ENCODE results near the gene VCX2. TPM values are rescaled to one million over a fixed set of nuclear protein-coding genes. Genes with fewer than 3 reads are reported as not detected.

VCX2 gene
- polyA plus RNA-seq, 1 of the 3 experiments (the other 2 are of a cell fraction): not detected

DNA sequence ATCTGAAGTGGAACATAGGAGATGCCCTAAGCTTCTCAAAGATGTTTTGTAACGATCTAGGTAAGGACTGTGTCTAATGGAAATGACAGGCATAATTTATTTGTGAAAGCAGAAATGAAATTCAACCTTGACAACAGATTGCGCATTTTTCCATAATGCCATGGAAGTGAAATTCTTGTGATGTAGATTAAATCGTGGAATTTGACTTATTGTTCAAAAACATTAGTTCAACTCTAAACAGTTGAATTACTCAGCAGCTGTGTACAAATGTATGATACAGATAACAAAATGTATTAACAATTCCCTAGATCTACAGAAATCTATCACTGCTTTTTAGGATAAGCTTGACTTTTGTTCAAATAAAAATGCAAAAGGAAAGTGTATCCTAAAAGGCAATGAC is 44.4 kb downstream of the VCX2 start:
- ChIA-PET CTCF (no interaction called here), POLR2A (no interaction called here)
- H3K9me3 ChIP-seq: no peaks in the 10 kb centered on the region
- no peaks in the 10 kb centered on the region for H4K20me1 ChIP-seq (ENCODE audit: insufficient read depth)
- TF ChIP-seq, protein P1, sequence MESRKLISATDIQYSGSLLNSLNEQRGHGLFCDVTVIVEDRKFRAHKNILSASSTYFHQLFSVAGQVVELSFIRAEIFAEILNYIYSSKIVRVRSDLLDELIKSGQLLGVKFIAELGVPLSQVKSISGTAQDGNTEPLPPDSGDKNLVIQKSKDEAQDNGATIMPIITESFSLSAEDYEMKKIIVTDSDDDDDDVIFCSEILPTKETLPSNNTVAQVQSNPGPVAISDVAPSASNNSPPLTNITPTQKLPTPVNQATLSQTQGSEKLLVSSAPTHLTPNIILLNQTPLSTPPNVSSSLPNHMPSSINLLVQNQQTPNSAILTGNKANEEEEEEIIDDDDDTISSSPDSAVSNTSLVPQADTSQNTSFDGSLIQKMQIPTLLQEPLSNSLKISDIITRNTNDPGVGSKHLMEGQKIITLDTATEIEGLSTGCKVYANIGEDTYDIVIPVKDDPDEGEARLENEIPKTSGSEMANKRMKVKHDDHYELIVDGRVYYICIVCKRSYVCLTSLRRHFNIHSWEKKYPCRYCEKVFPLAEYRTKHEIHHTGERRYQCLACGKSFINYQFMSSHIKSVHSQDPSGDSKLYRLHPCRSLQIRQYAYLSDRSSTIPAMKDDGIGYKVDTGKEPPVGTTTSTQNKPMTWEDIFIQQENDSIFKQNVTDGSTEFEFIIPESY (IDR thresholded peaks at IDR 0.05; ENCODE audit: borderline replicate concordance, low read depth): no peak
- no peak for TF ChIP-seq TEAD4 (IDR thresholded peaks at IDR 0.05; ENCODE audit: borderline replicate concordance, insufficient read depth)
- H3K27ac ChIP-seq (ENCODE audit: low read depth in 2 of 2, low read length in 1 of 2): no peak overlapping the region
- H3K36me3 ChIP-seq (replicated peaks in 1 of 2; ENCODE audit: control insufficient read depth in 1 of 2, insufficient read depth in 2 of 2, low read length in 1 of 2): no peaks in the 10 kb centered on the region
- H3K4me1 ChIP-seq (ENCODE audit: control insufficient read depth in 1 of 2, insufficient read depth in 2 of 2, low read depth in 1 of 2, low read length in 1 of 2): no peaks in the 10 kb centered on the region
- no peaks in the 10 kb centered on the region for H3F3A ChIP-seq (replicated peaks; ENCODE audit: insufficient read depth)
- H2AFZ ChIP-seq (ENCODE audit: low read depth): no peak overlapping the region
- no peak overlapping the region for H3K9ac ChIP-seq
- no peaks in the 10 kb centered on the region for H3K27me3 ChIP-seq (ENCODE audit: insufficient read depth)
- H3K4me2 ChIP-seq: no peak overlapping the region
- WGBS (ENCODE audit: low lambda C conversion rate): 16% methylated on average over 3 of the region's 3 CpGs
- DNase-seq: no peak
- H3K9me2 ChIP-seq: no peaks in the 10 kb centered on the region
- H3K4me3 ChIP-seq (ENCODE audit: low read depth in 2 of 2, low read length in 1 of 2): no peak overlapping the region
- no peaks in the 10 kb centered on the region for H3K79me2 ChIP-seq (ENCODE audit: insufficient read depth)

DNA sequence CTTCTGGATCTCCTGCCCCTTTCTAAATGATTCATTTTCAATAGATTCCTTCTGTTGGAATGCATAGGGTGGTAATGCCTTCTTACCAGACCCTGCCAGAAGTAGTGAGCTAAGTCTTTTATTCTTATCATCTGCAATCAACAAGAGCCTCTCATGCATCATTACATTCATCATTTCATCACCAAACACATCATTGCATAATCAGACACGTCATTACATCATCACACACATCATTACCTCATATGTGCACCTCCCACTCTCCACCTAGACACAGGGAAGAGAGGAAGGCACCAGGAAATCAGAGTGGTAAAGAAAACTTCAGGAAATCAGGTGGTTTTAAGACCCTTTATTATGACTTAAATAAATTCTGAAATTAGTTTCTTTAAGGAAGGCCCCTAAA is 45.0 kb downstream of the VCX2 start:
- Histone ChIP-seq H3K4me2 (no peak overlapping the region), H2AFZ (ENCODE audit: low read depth) (no peak overlapping the region), H4K20me1 (ENCODE audit: insufficient read depth) (no peaks in the 10 kb centered on the region), H3K36me3 (replicated peaks in 1 of 2; ENCODE audit: control insufficient read depth in 1 of 2, insufficient read depth in 2 of 2, low read length in 1 of 2) (no peaks in the 10 kb centered on the region), H3K79me2 (ENCODE audit: insufficient read depth) (no peaks in the 10 kb centered on the region), H3K9ac (no peak overlapping the region), H3K4me1 (ENCODE audit: control insufficient read depth in 1 of 2, insufficient read depth in 2 of 2, low read depth in 1 of 2, low read length in 1 of 2) (no peaks in the 10 kb centered on the region), H3K27me3 (ENCODE audit: insufficient read depth) (no peaks in the 10 kb centered on the region), H3K9me2 (no peaks in the 10 kb centered on the region), H3K9me3 (no peaks in the 10 kb centered on the region), H3F3A (replicated peaks; ENCODE audit: insufficient read depth) (no peaks in the 10 kb centered on the region), H3K4me3 (ENCODE audit: low read depth in 2 of 2, low read length in 1 of 2) (no peak overlapping the region), H3K27ac (ENCODE audit: low read depth in 2 of 2, low read length in 1 of 2) (no peak overlapping the region)
- TF ChIP-seq TAF1 (IDR thresholded peaks at IDR 0.05; ENCODE audit: borderline replicate concordance, low read depth, low read length) (no peak), TEAD4 (IDR thresholded peaks at IDR 0.05; ENCODE audit: borderline replicate concordance, insufficient read depth) (no peak), RXRA (IDR thresholded peaks at IDR 0.05; ENCODE audit: borderline replicate concordance, low read depth) (no peak), YY1 (IDR thresholded peaks at IDR 0.05; ENCODE audit: low read depth) (no peak), RFX5 (IDR thresholded peaks at IDR 0.05; ENCODE audit: low read length) (no peak), FOSL2 (IDR thresholded peaks at IDR 0.05; ENCODE audit: borderline replicate concordance, low read depth) (no peak), RCOR1 (IDR thresholded peaks at IDR 0.05; ENCODE audit: low read length) (no peak), POLR2AphosphoS5 (IDR thresholded peaks at IDR 0.05; ENCODE audit: low read depth, low read length) (no peak), GATA2 (CRISPR knock-in tag; IDR thresholded peaks at IDR 0.05) (no peak), MXI1 (IDR thresholded peaks at IDR 0.05; ENCODE audit: low read depth, low read length) (no peak)
- TF ChIP-seq, protein P2, sequence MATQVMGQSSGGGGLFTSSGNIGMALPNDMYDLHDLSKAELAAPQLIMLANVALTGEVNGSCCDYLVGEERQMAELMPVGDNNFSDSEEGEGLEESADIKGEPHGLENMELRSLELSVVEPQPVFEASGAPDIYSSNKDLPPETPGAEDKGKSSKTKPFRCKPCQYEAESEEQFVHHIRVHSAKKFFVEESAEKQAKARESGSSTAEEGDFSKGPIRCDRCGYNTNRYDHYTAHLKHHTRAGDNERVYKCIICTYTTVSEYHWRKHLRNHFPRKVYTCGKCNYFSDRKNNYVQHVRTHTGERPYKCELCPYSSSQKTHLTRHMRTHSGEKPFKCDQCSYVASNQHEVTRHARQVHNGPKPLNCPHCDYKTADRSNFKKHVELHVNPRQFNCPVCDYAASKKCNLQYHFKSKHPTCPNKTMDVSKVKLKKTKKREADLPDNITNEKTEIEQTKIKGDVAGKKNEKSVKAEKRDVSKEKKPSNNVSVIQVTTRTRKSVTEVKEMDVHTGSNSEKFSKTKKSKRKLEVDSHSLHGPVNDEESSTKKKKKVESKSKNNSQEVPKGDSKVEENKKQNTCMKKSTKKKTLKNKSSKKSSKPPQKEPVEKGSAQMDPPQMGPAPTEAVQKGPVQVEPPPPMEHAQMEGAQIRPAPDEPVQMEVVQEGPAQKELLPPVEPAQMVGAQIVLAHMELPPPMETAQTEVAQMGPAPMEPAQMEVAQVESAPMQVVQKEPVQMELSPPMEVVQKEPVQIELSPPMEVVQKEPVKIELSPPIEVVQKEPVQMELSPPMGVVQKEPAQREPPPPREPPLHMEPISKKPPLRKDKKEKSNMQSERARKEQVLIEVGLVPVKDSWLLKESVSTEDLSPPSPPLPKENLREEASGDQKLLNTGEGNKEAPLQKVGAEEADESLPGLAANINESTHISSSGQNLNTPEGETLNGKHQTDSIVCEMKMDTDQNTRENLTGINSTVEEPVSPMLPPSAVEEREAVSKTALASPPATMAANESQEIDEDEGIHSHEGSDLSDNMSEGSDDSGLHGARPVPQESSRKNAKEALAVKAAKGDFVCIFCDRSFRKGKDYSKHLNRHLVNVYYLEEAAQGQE (IDR thresholded peaks at IDR 0.05; ENCODE audit: low read depth, low read length): no peak
- 4% methylated on average over 1 of the region's 1 CpG for WGBS (ENCODE audit: low lambda C conversion rate)
- no peak for DNase-seq
- ChIA-PET POLR2A (no interaction called here), CTCF (no interaction called here)

Measured in SK-N-SH (cell line).